ENCODE data around the gene ALG6. TPM values are rescaled to one million over a fixed set of nuclear protein-coding genes. Genes with fewer than 3 reads are reported as not detected.
A peak's percentile ranks its signal among the peaks of the same experiment; 100 is the strongest.
"Not testable (repeated sequence)": the region's sequence is repeated elsewhere in the genome, so short reads cannot be mapped to it uniquely, and the experiment has no call there.

The ALG6 gene
- total and polyA plus RNA-seq, 4 donors: 19.2 to 41.4 (median 21.8) TPM

DNA sequence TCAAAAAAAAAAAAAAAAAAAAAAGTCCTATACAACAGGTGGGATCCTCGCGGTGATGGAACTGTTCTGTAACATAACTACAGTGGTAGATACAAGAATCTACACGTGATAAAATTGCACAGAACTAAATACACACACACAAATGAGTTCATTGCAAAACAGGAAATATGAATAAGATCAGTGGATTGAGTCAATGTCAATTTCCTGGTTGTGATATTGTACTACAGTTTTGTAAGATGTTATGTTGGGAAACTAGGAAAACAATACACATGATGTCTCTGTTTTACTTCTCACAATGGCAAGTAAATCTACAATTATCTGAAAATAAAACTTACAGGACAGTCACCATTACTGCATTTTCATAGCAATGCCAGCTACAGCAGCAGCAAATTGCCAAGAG, 95.8 kb downstream of the ALG6 start:
- Histone ChIP-seq H3K36me3 (ENCODE audit: control insufficient read depth, insufficient read depth, low read length) (no peaks in the 10 kb centered on the region), H3K27ac (ENCODE audit: low read depth, low read length) (no peak overlapping the region), H3K27me3 (ENCODE audit: control insufficient read depth, insufficient read depth, low read length) (no peaks in the 10 kb centered on the region), H3K4me1 (ENCODE audit: control insufficient read depth, insufficient read depth, low read length) (no peaks in the 10 kb centered on the region), H3K4me3 (ENCODE audit: low read depth, low read length) (no peak overlapping the region), H3K9me3 (ENCODE audit: control insufficient read depth, insufficient read depth, low read length) (peaks cover 6% of the 10 kb centered on the region)
- no CpG with 5 or more reads among the region's 3 CpGs for WGBS (ENCODE audit: insufficient coverage)
- DNase-seq (ENCODE audit: low read depth in 4 of 6, low spot score in 6 of 6): no peak

DNA sequence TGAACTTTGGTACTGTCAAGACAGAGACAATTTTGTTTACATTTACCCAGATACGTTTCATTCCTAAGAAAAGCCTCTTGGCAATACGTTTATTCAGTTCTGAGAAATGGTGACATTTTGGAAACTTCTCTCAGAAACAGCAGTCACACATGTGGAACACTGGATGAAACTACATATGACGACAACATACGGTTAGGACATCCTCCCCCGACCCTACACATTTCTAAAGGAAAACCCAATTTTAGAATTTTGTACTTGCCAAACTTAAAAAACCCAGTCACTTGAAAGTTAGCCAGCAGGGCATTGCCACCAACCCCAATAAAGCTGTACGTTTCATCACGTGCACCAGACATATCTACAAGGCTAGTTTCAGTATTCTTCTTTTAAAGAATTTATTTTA, 98.8 kb downstream of the ALG6 start:
- 89% methylated on average over 3 of the region's 7 CpGs for WGBS (ENCODE audit: insufficient coverage)
- no peak overlapping the region for H3K27ac ChIP-seq (ENCODE audit: low read depth, low read length)
- DNase-seq (ENCODE audit: low read depth in 4 of 6, low spot score in 6 of 6): no peak
- H3K36me3 ChIP-seq (ENCODE audit: control insufficient read depth, insufficient read depth, low read length): no peaks in the 10 kb centered on the region
- H3K27me3 ChIP-seq (ENCODE audit: control insufficient read depth, insufficient read depth, low read length): no peaks in the 10 kb centered on the region
- H3K9me3 ChIP-seq (ENCODE audit: control insufficient read depth, insufficient read depth, low read length): peaks cover 6% of the 10 kb centered on the region
- H3K4me1 ChIP-seq (ENCODE audit: control insufficient read depth, insufficient read depth, low read length): no peaks in the 10 kb centered on the region
- H3K4me3 ChIP-seq (ENCODE audit: low read depth, low read length): no peak overlapping the region

DNA sequence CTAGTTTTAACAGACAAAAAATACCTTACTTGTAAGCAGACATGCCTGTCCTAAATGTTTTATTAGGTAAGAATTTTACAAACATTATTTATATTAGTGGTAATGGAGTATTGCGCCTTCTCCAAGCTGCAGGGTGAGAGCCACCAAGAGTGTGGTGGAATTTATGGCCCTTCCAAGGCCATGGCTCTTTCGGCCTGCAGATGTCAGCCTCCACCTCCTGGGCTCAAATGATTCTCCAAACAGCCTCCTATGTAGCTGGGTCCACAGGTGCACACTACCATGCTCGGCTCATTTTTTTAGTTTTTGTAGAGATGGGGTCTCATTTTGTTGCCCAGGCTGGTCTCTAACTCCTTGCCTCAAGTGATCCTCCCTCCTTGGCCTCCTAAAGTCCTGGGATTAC, 99.3 kb downstream of the ALG6 start:
- Histone ChIP-seq H3K4me3 (ENCODE audit: low read depth, low read length) (no peak overlapping the region), H3K36me3 (ENCODE audit: control insufficient read depth, insufficient read depth, low read length) (no peaks in the 10 kb centered on the region)
- 80% methylated on average over 1 of the region's 3 CpGs for WGBS (ENCODE audit: insufficient coverage)

DNA sequence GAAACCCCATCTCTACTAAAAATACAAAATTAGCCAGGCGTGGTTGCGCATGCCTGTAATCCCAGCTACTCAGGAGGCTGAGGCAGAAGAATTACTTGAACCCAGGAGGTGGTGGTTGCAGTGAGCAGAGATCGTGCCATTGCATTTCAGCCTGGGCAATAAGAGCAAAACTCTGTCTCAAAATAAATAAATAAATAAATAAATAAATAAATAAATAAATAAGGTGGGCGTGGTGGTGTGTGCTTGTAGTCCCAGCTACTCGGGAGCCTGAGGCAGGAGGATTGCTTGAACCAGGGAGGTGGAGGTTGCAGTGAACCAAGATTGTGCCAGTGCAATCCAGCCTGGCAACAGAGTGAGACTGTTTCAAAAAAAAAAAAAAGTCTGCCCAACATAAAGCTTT, 101.3 kb downstream of the ALG6 start:
- not testable (repeated sequence) for H3K36me3 ChIP-seq (ENCODE audit: control insufficient read depth, insufficient read depth, low read length); H3K27me3 ChIP-seq (ENCODE audit: control insufficient read depth, insufficient read depth, low read length); H3K9me3 ChIP-seq (ENCODE audit: control insufficient read depth, insufficient read depth, low read length); H3K4me1 ChIP-seq (ENCODE audit: control insufficient read depth, insufficient read depth, low read length); DNase-seq (ENCODE audit: low read depth in 4 of 6, low spot score in 6 of 6); H3K27ac ChIP-seq (ENCODE audit: low read depth, low read length); H3K4me3 ChIP-seq (ENCODE audit: low read depth, low read length)
- 100% methylated on average over 2 of the region's 5 CpGs for WGBS (ENCODE audit: insufficient coverage)

More for the DNA sequence above, 99.3 kb downstream of the ALG6 start:
- Histone ChIP-seq H3K4me1 (ENCODE audit: control insufficient read depth, insufficient read depth, low read length) (no peaks in the 10 kb centered on the region), H3K27ac (ENCODE audit: low read depth, low read length) (no peak overlapping the region), H3K27me3 (ENCODE audit: control insufficient read depth, insufficient read depth, low read length) (no peaks in the 10 kb centered on the region), H3K9me3 (ENCODE audit: control insufficient read depth, insufficient read depth, low read length) (peaks cover under 1% of the 10 kb centered on the region)
- no peak for DNase-seq (ENCODE audit: low read depth in 4 of 6, low spot score in 6 of 6)

DNA sequence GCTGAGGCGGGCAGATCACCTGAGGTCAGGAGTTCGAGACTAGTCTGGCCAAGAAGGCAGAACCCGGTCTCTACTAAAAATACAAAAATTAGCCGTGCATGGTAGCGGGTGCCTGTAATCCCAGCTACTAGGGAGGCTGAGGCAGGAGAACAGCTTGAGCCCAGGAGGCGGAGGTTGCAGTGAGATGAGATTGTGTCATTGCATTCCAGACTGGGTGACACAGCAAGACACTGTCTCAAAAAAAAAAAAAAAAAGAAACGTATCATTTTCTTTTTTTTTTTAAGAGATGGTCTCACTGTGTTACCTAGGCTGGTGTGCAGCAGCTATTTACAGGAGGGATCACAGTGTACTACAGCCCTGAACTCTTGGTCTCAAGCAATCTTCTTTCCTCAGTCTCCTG, 108.3 kb downstream of the ALG6 start:
- no peaks in the 10 kb centered on the region for H3K27me3 ChIP-seq (ENCODE audit: control insufficient read depth, insufficient read depth, low read length)
- no peak for DNase-seq (ENCODE audit: low read depth in 4 of 6, low spot score in 6 of 6)
- no peak overlapping the region for H3K27ac ChIP-seq (ENCODE audit: low read depth, low read length)
- no peaks in the 10 kb centered on the region for H3K4me1 ChIP-seq (ENCODE audit: control insufficient read depth, insufficient read depth, low read length)
- no peaks in the 10 kb centered on the region for H3K9me3 ChIP-seq (ENCODE audit: control insufficient read depth, insufficient read depth, low read length)
- WGBS (ENCODE audit: insufficient coverage): 100% methylated on average over 5 of the region's 7 CpGs
- H3K4me3 ChIP-seq (ENCODE audit: low read depth, low read length): no peak overlapping the region
- no peaks in the 10 kb centered on the region for H3K36me3 ChIP-seq (ENCODE audit: control insufficient read depth, insufficient read depth, low read length)

DNA sequence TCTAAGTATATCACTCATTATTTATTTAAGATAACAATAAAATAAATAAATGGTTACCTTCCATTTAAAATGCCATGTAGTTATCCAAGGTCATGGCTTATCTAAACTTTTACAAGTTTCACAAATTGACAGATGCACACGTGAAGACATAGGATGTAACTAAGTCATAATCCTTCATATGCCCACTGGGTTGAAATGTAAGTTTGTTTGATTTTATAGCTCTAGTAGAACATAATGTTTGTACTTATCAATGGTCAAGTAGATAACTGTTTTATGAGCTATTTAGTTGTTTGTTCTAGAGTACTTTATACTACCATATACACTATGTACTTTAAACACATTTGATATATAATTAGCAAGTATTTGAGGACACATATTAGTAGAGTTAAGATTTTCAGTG, 112.6 kb downstream of the ALG6 start:
- Histone ChIP-seq H3K27ac (ENCODE audit: low read depth, low read length) (no peak overlapping the region), H3K4me3 (ENCODE audit: low read depth, low read length) (no peak overlapping the region), H3K36me3 (ENCODE audit: control insufficient read depth, insufficient read depth, low read length) (no peaks in the 10 kb centered on the region), H3K4me1 (ENCODE audit: control insufficient read depth, insufficient read depth, low read length) (no peaks in the 10 kb centered on the region), H3K9me3 (ENCODE audit: control insufficient read depth, insufficient read depth, low read length) (no peaks in the 10 kb centered on the region), H3K27me3 (ENCODE audit: control insufficient read depth, insufficient read depth, low read length) (no peaks in the 10 kb centered on the region)
- no CpG with 5 or more reads among the region's 1 CpG for WGBS (ENCODE audit: insufficient coverage)
- no peak for DNase-seq (ENCODE audit: low read depth in 4 of 6, low spot score in 6 of 6)

DNA sequence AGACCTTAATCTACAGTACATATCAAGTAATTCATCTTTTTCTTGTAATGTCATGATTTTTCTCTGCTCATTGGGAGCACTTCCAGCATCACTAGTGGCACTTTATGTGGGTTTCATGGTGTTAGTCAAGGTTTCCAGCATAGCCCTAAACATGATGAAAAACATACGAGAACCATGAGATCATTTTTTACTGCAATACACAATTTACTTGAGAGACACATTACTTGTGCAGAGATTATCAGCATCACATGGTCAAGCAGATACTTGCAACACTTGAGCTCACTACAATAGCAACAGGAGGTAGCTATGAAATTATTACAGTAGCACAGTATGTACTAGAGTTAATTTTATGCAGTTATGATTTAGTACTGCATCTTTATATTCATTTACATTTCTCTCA, 119.2 kb downstream of the ALG6 start:
- H3K27me3 ChIP-seq (ENCODE audit: control insufficient read depth, insufficient read depth, low read length): no peaks in the 10 kb centered on the region
- H3K36me3 ChIP-seq (ENCODE audit: control insufficient read depth, insufficient read depth, low read length): no peaks in the 10 kb centered on the region
- peak in 1 of 6 donors; percentile 39 for DNase-seq (ENCODE audit: low read depth in 4 of 6, low spot score in 6 of 6)
- no peaks in the 10 kb centered on the region for H3K4me1 ChIP-seq (ENCODE audit: control insufficient read depth, insufficient read depth, low read length)
- no peak overlapping the region for H3K27ac ChIP-seq (ENCODE audit: low read depth, low read length)
- no peaks in the 10 kb centered on the region for H3K9me3 ChIP-seq (ENCODE audit: control insufficient read depth, insufficient read depth, low read length)
- no CpG with 5 or more reads among the region's 1 CpG for WGBS (ENCODE audit: insufficient coverage)
- no peak overlapping the region for H3K4me3 ChIP-seq (ENCODE audit: low read depth, low read length)

DNA sequence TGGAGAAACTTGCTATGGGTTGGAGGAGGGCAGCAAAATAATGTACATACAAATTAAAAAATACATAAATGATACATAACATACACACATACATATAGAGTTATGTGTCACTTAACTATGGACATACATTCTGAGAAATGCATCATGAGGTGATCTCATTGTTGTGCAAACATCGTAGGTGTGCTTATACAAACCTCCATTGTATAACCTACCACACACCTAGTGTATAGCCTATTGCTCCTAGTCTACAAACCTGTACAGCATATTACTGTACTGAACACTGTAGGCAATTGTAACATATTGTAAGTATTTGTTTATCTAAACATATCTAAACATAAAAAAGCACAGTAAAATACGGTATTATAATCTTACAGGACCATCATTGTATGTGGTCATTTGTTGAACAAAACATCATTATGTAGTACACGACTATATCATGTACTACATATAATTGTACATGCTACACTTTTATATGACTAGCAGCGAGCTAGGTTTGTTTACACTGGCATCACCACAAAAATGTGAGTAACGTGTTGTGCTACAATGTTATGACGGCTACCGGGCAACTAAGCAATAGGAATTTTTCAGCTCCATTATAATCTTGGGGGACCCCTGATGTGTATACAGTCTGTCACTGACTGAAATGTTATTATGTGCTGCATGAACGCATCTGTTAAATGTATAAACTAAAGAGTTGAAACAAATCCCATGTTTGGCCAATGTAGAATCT, 120.1 kb downstream of the ALG6 start:
- Histone ChIP-seq H3K36me3 (ENCODE audit: control insufficient read depth, insufficient read depth, low read length) (no peaks in the 10 kb centered on the region), H3K9me3 (ENCODE audit: control insufficient read depth, insufficient read depth, low read length) (no peaks in the 10 kb centered on the region), H3K4me1 (ENCODE audit: control insufficient read depth, insufficient read depth, low read length) (no peaks in the 10 kb centered on the region), H3K27me3 (ENCODE audit: control insufficient read depth, insufficient read depth, low read length) (no peaks in the 10 kb centered on the region), H3K27ac (ENCODE audit: low read depth, low read length) (no peak overlapping the region), H3K4me3 (ENCODE audit: low read depth, low read length) (no peak overlapping the region)
- peak in 1 of 6 donors; percentile 50 for DNase-seq (ENCODE audit: low read depth in 4 of 6, low spot score in 6 of 6)
- no CpG with 5 or more reads among the region's 8 CpGs for WGBS (ENCODE audit: insufficient coverage)
